Raji (cell line): ENCODE results near the gene BLID.

Source experiments
- POLR2A ChIP-seq: IDR thresholded peaks from 2 replicates; pipeline ENCODE4 v1.6.1; 2011; ENCODE audit warnings: low read depth, low read length, control low read depth; ENCODE audit not compliant: insufficient read depth

The BLID gene

DNA sequence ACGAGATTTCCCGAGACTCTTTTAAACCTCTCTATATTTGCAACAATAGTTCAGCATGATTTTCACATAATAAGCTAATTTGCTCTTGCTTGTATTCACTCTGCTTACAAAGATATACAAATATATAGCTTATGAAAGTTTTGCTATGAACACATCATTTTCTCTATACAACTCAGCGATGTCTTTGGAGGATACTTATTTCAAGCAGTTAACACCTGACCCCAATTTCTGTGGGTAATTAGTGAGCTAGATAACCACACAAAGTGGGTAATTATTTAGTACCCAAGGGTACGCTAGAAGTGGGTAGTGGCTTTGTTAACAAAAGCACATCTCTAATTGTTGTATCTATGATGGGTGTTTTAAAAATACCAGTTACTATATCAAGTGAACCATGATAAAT lies 12.3 kb downstream of the BLID start:
- no peak for TF ChIP-seq POLR2A

DNA sequence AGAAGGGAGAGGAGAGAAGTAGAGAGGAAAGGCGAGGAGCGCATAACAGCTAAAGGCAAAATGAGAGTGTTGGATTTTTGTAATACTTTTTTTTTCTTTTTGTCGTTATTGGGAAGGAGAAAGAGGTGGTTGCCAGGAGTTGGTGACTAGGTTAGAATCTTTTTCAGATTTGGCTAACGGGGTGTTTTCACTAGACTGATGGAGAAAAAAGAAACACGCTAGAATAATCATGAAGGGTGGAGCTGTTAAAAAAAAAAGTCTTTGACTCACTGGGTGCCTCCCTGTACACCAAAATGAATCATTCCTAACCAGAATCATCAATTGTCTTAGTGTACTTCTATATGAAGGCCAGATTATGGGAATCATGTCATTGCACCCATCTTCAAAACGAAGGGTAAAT lies 12.7 kb downstream of the BLID start:
- TF ChIP-seq POLR2A: no peak

GRCh38 chr11:122102426-122102825 lies 13.6 kb downstream of the BLID start:
- TF ChIP-seq POLR2A: no peak

GRCh38 chr11:122101625-122102291 lies 14.3 kb downstream of the BLID start:
- TF ChIP-seq POLR2A: no peak

DNA sequence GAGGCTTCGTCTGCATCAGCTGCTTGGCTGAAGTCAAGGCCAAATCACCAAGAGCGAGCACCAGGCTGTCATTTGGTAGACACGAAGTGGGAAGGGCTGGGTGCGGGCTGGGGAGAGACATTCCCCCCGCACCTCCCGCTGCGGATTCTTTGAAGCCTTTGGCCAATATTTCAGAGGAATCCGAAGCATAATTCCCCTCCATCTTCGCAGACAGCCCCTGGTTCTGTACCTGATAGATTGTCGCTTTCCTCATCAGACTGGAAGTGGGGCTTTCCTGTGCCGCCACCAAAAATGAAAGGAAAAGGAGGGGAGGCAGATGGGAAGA lies 15.3 kb downstream of the BLID start:
- TF ChIP-seq POLR2A: no peak

DNA sequence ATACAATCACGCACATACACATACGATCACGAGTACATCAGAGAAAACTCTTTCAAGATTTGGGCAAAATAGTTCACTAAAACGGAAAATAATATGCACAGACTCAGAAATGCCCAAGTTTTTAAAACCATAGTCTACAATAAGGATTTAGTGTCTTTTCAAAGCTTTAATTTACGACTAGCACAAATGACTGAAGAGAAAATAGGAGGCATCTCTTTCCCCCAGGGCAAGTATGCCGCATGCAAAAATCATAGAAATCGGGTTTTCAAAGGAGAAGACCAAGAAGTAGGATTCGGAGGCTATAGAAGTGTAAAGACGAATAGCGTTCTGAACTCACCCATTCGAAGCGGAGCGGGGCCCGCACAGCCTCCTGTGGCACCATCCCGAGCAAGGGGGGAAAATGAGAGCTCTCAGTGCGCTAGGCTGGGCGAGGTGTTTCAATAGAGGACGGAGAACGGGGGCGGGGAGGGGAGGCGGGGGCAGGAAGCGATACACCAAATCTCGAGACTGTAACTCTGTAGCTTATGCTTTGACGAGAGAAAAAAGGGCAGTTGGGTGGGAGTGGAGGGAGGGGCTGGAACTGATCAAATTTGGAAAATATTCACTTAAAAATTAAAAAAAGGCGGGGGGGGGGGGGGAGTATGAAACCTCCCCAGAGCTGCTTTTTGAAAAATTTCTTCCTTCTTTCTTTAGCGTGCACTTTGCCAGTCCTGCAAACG lies 15.8 kb downstream of the BLID start:
- TF ChIP-seq POLR2A: no peak

- no peak for TF ChIP-seq POLR2A
Observed at GRCh38 chr11:122099374-122100036, 16.5 kb downstream of the BLID start.

DNA sequence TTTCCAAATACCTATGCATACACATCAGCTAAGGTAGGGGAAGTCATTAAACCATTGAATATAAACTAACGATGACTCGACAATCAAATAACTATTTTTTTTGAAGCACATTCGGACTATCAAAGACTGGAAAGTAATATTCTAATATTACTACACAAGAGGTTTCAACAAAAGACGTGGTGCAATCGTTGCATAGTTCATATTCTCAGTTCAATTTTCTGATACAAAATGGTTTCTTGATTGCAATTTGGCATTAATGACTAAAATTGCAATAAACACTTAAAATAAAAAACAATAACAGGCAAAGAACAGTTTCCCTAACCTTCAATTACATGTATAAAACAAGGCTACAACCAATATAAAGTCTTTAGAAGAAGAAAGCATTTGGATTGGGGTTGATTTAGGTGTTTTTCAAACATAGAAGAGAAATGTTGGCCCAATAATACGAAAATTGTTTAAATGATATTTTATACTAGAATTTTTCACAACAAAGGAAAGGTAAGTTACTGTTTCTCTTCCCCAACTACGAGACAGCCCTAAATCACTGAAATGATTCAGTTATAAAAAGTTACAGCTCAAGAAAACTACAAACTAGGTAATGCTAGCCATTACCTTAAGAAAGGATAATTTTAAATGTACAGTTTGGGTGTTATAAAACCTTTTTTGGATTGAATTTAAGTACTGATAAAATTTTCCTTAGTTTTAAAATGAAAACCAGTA lies 17.6 kb downstream of the BLID start:
- no peak for TF ChIP-seq POLR2A

DNA sequence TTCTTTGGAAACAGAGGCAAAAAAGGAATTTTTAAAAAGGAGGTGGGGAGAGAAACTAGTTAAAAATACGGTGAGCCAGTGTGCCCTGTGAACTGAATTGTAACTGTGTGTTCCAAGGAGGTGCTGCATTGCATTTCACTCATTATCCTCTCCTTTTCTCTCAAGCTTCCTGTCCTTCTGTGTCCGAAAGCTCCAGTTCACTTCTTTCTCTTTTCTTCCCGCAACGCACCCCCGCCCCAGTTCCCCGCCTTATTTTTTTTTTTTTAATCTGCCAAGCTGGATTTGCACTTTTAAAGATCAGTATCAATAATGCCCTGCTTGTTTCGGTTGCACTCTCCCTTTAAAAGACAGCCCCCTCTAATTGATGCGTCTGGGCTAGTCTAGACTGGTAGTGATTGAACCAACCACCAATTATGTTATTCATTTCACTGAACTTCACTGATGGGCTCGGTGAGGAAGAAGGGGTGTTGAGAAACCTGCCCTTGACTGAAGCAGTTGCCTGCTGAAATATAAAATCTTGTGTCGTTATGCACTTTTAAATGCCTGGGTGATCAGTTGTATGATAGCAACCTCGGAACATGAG lies 18.5 kb downstream of the BLID start:
- no peak for TF ChIP-seq POLR2A

DNA sequence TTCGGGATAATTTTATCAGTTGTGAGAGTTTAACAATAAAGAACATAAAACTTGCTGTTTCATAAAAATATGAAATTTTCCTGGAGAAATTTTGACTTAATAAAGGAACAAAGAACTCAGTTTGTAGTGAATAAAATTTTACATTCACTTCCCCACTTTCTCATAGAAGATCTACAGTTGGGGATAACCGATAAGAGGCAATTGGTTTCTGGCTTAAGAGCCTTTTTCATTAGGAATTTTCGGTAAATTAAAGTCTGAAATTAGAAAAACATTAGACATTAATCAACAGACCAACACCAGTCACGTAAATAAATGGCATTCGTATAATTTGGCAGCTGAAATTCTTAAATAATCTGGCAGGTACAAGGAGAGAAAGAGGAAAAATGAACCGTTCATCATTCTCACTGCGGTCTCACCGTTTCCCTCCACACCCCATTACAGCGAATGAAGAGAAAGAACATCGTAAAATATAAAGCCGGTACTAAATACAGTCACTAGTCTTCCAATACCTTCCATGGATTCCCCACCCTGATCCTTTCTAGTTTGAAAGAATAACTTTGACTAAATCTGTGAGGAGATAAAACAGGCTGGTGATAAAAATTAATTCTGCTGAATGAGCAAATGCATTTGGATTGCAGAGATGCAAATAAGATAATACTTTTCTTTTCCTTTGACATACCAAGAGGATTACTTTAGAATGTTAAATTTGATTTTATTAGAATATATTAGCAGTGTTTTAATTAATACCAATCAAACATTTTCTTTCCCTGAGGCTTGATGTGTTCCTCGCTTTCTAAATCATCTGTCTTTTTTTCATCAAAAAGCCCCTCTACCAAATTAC lies 19.5 kb downstream of the BLID start:
- no peak for TF ChIP-seq POLR2A

- no peak for TF ChIP-seq POLR2A
Observed at GRCh38 chr11:122095681-122096262, 20.2 kb downstream of the BLID start.

DNA sequence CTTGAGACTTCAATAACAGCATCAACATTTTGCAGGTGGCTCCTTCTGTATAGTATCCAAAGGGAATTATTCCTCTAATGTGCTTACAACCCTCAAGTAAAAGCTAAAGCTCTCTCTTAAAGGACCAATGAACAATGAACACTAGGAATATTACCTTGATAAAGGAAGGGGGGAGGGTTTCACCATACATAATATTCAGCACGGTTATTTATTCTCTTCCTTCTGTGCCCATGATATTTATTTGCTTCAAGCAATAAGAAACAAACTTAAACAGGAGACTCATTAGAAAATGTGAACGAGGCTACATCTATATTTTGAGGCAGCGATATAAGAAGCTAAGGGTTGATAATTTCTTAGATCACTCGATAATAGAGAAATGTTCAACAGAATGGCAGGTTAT lies 21.2 kb downstream of the BLID start:
- no peak for TF ChIP-seq POLR2A

GRCh38 chr11:122093731-122094275 lies 22.2 kb downstream of the BLID start:
- no peak for TF ChIP-seq POLR2A

- no peak for TF ChIP-seq POLR2A
Observed at GRCh38 chr11:122091835-122092234, 24.2 kb downstream of the BLID start.
